Sigmoid colon (tissue), 7 donors: ENCODE results near the gene AKTIP. TPM values are rescaled to one million over a fixed set of nuclear protein-coding genes. Genes with fewer than 3 reads are reported as not detected.

Experiments
- DNase-seq: peaks from one replicate; pipeline ENCODE4 v3.0.0-alpha.2; 2019
- H3K27ac ChIP-seq, 4 donors: fragments of 200-600 bp; sonication (generic); one replicate each; pipeline ENCODE4 v1.5.1; 2016 to 2019; ENCODE audit warnings: mild to moderate bottlenecking in 1 of 4
- H3K27me3 ChIP-seq, 3 donors: fragments of 200-600 bp; sonication (generic); one replicate each; pipeline ENCODE4 v1.5.1; 2019; ENCODE audit warnings: mild to moderate bottlenecking in 1 of 3
- H3K36me3 ChIP-seq, 4 donors: fragments of 200-600 bp; sonication (generic); one replicate each; pipeline ENCODE4 v1.5.1; 2016 to 2019
- H3K4me1 ChIP-seq, 4 donors: fragments of 200-600 bp; sonication (generic); one replicate each; pipeline ENCODE4 v1.5.1; 2017 to 2019
- H3K4me3 ChIP-seq, 4 donors: fragments of 200-600 bp; sonication (generic); one replicate each; pipeline ENCODE4 v1.5.1; 2017 to 2019; ENCODE audit warnings: mild to moderate bottlenecking in 2 of 4, moderate library complexity in 1 of 4
- H3K9me3 ChIP-seq, 4 donors: fragments of 200-600 bp in 3 of 4; sonication (generic) in 3 of 4; one replicate each; pipeline versions ENCODE4 v1.5.1 to v1.6.1; 2013 to 2019
- EP300 ChIP-seq, 4 donors: sonication (generic); formaldehyde crosslinking; IDR thresholded peaks; one replicate each; pipeline ENCODE4 v1.6.1; 2017; ENCODE audit warnings: antibody characterized with exemption in 4 of 4
- POLR2A ChIP-seq, 2 donors: fragments of 450-650 bp; IDR thresholded peaks; one replicate each; pipeline ENCODE4 v1.6.1; 2016; ENCODE audit warnings: antibody characterized with exemption in 2 of 2, mild to moderate bottlenecking in 2 of 2, moderate library complexity in 2 of 2
- POLR2AphosphoS5 ChIP-seq, 4 donors: sonication (generic); formaldehyde crosslinking; IDR thresholded peaks; one replicate each; pipeline ENCODE4 v1.6.1; 2017; ENCODE audit warnings: antibody characterized with exemption in 4 of 4
- WGBS, 2 donors: extraction: QIAGEN DNeasy Blood & Tissue Kit; methylation state at CpG; one replicate each; pipeline ENCODE4 v1.1.7; 2013; 5-methylcytosine and 5-hydroxymethylcytosine counted together
- intact Hi-C: fragments of 100-400 bp; cut with DNase I; formaldehyde crosslinking; loops from one replicate; pipeline ENCODE4 v1.15.1; 2023
- polyA plus RNA-seq, 3 donors: library from polyadenylated mRNA; stranded (reverse); fragments of 200-250 nt; gene quantifications; one replicate each; pipeline ENCODE4 v1.2.3, GENCODE V29; 2013
- total RNA-seq, 4 donors: library from RNA; depleted of rRNA; stranded (reverse); fragments of >200 nt; gene quantifications; one replicate each; pipeline ENCODE4 v1.1.0, GENCODE V29; 2016
- TF ChIP-seq, protein P1 (sequence below), 4 experiments: fragments of 450-650 bp in 3 of 4; fragments of 200-600 bp in 1 of 4; IDR thresholded peaks; one replicate each; pipeline ENCODE4 v1.5.1; 2016 to 2019; ENCODE audit warnings: antibody characterized with exemption in 4 of 4, mild to moderate bottlenecking in 3 of 4, moderate library complexity in 2 of 4
- donor health status: healthy with polysubstance abuse.
- donor health status: Bipolar disorder and iron deficiency.
- donor health status: healthy.

The AKTIP gene
- total and polyA plus RNA-seq, 7 donors = 14.4 to 56.0 (median 39.5) TPM

DNA sequence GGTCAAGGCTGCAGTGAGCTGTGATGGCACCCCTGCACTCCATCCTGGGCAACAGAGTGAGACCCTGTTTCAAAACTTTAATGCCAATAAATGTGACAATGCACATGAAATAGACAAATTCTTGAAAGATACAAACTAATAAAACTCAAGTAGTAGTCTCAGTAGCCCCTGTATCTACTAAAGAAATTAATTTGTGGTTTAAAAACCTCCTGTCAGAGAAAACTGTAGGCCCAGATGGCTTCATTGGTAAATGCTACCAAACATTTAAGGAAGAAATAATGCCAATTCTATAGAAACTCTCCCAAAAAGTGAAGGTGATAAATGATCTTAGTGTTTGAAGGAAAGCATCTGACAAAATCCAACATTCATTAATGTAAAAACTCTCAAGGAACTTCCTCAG lies 16.8 kb downstream of the AKTIP start:
- TF ChIP-seq EP300 (IDR thresholded peaks at IDR 0.05) = no peak
- no peak for TF ChIP-seq POLR2A (IDR thresholded peaks at IDR 0.05)
- no peak for TF ChIP-seq POLR2AphosphoS5 (IDR thresholded peaks at IDR 0.05)
- TF ChIP-seq, protein P1, sequence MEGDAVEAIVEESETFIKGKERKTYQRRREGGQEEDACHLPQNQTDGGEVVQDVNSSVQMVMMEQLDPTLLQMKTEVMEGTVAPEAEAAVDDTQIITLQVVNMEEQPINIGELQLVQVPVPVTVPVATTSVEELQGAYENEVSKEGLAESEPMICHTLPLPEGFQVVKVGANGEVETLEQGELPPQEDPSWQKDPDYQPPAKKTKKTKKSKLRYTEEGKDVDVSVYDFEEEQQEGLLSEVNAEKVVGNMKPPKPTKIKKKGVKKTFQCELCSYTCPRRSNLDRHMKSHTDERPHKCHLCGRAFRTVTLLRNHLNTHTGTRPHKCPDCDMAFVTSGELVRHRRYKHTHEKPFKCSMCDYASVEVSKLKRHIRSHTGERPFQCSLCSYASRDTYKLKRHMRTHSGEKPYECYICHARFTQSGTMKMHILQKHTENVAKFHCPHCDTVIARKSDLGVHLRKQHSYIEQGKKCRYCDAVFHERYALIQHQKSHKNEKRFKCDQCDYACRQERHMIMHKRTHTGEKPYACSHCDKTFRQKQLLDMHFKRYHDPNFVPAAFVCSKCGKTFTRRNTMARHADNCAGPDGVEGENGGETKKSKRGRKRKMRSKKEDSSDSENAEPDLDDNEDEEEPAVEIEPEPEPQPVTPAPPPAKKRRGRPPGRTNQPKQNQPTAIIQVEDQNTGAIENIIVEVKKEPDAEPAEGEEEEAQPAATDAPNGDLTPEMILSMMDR (IDR thresholded peaks at IDR 0.05) = no peak
- intact Hi-C loops = no loop called here
- Histone ChIP-seq H3K4me3 (no peak overlapping the region), H3K27ac (no peak overlapping the region), H3K36me3 (peaks cover 5 to 94% (median 24%) of the 10 kb centered on the region in 4 donors), H3K9me3 (no peaks in the 10 kb centered on the region), H3K27me3 (no peaks in the 10 kb centered on the region), H3K4me1 (no peaks in the 10 kb centered on the region)
- no peak for DNase-seq

DNA sequence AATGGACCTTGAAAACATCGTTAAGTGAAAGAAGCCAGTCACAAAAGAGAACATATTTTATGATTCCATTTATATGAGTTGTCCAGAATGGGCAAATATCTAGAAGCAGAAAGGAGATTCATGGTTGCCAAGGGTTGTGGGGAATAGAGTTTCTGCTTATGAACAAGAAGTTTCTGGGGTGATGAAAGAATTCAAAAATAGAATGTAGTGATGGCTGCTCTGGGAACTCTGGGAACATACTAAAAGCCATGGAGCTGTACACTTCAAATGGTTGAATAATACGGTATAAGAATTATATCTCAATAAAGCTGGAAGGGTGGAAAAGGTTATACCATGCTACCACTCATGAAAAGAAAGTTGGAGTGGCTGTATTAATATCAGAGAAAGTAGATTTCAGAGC lies 18.5 kb downstream of the AKTIP start:
- no peaks in the 10 kb centered on the region for H3K9me3 ChIP-seq
- no peaks in the 10 kb centered on the region for H3K4me1 ChIP-seq
- no peak for DNase-seq
- 86 to 95% methylated on average over 2 of the region's 2 CpGs for WGBS, 2 donors
- H3K36me3 ChIP-seq = peaks cover 13 to 95% (median 30%) of the 10 kb centered on the region in 4 donors
- H3K27ac ChIP-seq = no peak overlapping the region
- TF ChIP-seq POLR2A (IDR thresholded peaks at IDR 0.05) = no peak
- TF ChIP-seq EP300 (IDR thresholded peaks at IDR 0.05) = no peak
- TF ChIP-seq POLR2AphosphoS5 (IDR thresholded peaks at IDR 0.05) = no peak
- TF ChIP-seq, protein P1 (IDR thresholded peaks at IDR 0.05) = no peak
- intact Hi-C loops = no loop called here
- no peaks in the 10 kb centered on the region for H3K27me3 ChIP-seq
- no peak overlapping the region for H3K4me3 ChIP-seq

DNA sequence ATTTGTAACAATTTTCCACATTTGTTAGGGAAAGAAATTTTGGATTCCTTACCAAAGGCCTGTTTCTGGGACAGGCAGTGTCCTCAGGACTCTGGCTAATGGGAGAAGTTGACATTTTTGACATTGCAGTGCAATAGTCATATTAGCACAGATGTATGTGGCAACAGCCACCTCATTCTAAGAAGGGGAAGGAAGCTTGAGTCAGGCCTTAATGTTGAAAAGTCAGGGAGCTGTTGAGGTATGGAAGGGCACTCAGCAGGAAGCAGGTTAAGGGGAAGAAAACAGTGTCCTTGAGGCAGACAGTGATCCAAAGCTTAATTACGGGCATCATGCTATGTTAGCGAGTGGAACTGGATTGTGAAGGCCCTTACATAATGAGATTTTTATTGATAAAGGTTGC lies 20.9 kb downstream of the AKTIP start:
- no peaks in the 10 kb centered on the region for H3K27me3 ChIP-seq
- WGBS, 2 donors = 93 to 94% methylated on average over 2 of the region's 2 CpGs
- no peak overlapping the region for H3K4me3 ChIP-seq
- no peak for DNase-seq
- intact Hi-C loops = no loop called here
- peaks cover 15 to 91% (median 36%) of the 10 kb centered on the region in 4 donors for H3K36me3 ChIP-seq
- H3K27ac ChIP-seq = no peak overlapping the region
- no peaks in the 10 kb centered on the region for H3K9me3 ChIP-seq
- TF ChIP-seq EP300 (IDR thresholded peaks at IDR 0.05) (no peak), POLR2A (IDR thresholded peaks at IDR 0.05) (no peak), POLR2AphosphoS5 (IDR thresholded peaks at IDR 0.05) (no peak)
- TF ChIP-seq, protein P1 (IDR thresholded peaks at IDR 0.05) = no peak
- no peaks in the 10 kb centered on the region for H3K4me1 ChIP-seq

DNA sequence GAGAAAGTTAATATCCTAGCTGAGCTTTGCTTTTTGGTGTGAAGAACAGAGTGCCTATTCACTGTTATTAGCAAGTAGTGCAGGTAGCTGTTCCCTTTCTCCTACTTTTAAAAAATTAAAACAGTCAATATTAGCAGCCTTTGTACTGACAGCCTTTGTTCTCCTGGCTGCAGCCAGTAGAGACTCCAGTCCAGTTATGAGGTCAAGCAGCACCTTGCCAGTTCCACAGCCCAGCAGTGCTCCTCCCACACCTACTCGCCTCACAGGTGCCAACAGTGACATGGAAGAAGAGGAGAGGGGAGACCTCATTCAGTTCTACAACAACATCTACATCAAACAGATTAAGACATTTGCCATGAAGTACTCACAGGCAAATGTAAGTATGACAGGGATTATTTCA lies 22.6 kb downstream of the AKTIP start:
- Histone ChIP-seq H3K36me3 (peaks cover 12 to 82% (median 36%) of the 10 kb centered on the region in 4 donors), H3K27me3 (no peaks in the 10 kb centered on the region), H3K27ac (no peak overlapping the region), H3K4me3 (no peak overlapping the region), H3K9me3 (no peaks in the 10 kb centered on the region), H3K4me1 (no peaks in the 10 kb centered on the region)
- intact Hi-C loops = no loop called here
- TF ChIP-seq POLR2AphosphoS5 (IDR thresholded peaks at IDR 0.05) = no peak
- TF ChIP-seq POLR2A (IDR thresholded peaks at IDR 0.05) = no peak
- TF ChIP-seq, protein P1 (IDR thresholded peaks at IDR 0.05) = no peak
- TF ChIP-seq EP300 (IDR thresholded peaks at IDR 0.05) = no peak
- WGBS, 2 donors = 92 to 97% methylated on average over 1 of the region's 1 CpG
- DNase-seq = no peak

DNA sequence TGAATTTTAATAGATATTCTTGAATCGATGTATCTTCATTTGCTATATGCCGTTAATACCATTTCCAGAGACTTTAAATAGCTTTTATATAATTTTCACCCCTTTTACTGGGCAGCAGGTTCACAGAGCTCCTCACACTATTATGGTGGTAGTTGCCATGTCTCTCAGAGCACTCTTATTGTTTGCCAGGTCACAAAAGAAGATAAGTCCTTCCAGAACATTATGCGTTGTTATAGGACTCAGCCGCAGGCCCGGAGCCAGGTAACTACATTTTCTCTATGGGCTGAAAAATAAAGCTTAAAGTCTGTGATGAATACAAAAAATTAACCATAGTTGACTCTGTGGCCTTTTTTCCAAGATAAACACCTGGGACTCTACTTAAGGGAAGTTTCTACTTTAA lies 24.0 kb downstream of the AKTIP start:
- H3K4me3 ChIP-seq = no peak overlapping the region
- no peaks in the 10 kb centered on the region for H3K9me3 ChIP-seq
- no peak for TF ChIP-seq POLR2A (IDR thresholded peaks at IDR 0.05)
- no peak for TF ChIP-seq EP300 (IDR thresholded peaks at IDR 0.05)
- no peak for TF ChIP-seq POLR2AphosphoS5 (IDR thresholded peaks at IDR 0.05)
- TF ChIP-seq, protein P1 (IDR thresholded peaks at IDR 0.05) = no peak
- no peaks in the 10 kb centered on the region for H3K27me3 ChIP-seq
- H3K4me1 ChIP-seq = no peaks in the 10 kb centered on the region
- H3K36me3 ChIP-seq = peaks cover 9 to 74% (median 36%) of the 10 kb centered on the region in 4 donors
- intact Hi-C loops = no loop called here
- WGBS, 2 donors = 97 to 99% methylated on average over 5 of the region's 5 CpGs
- no peak for DNase-seq
- H3K27ac ChIP-seq = no peak overlapping the region
